HepG2 (cell line): ENCODE data around the gene CACNB4. TPM values are rescaled to one million over a fixed set of nuclear protein-coding genes. Genes with fewer than 3 reads are reported as not detected.

ENCODE experiments used
- ATAC-seq: fragments of 200-7000 bp; cut with Tn5 transposase; 3 replicates; pipeline ENCODE4 v1.9.1; 2020; ENCODE audit warnings: mild to moderate bottlenecking, moderate library complexity
- BruUV-seq: library from RNA; stranded (reverse); fragments of 400-500 nt; replicated peaks from 2 replicates; lab custom pipeline; 2021; lab: Mats Ljungman, UMichigan
- CTCF ChIA-PET: fragments of 300-600 bp; formaldehyde crosslinking; extraction: SDS; loops from one replicate; lab custom pipeline; 2021; ENCODE audit warnings: low total read pairs, inconsistent platforms, low intra/inter-chr PET ratio; lab: Yijun Ruan, JAX
- POLR2A ChIA-PET: fragments of 350-600 bp; sonication (Branson Sonifier 250); formaldehyde crosslinking; loops from one replicate; lab custom pipeline; 2020; ENCODE audit warnings: antibody characterized with exemption, inconsistent platforms; lab: Yijun Ruan, JAX
- DNase-seq: peaks from one replicate; pipeline ENCODE4 v3.0.0-alpha.2; 2015; ENCODE audit warnings: low spot score
- FAIRE-seq: peaks from 3 replicates; lab custom pipeline; 2011; peaks lifted over from hg19 to GRCh38; lab: Jason Lieb, UNC
- H2AFZ ChIP-seq: one replicate; pipeline ENCODE4 v1.6.1; 2011; ENCODE audit warnings: low read length, inconsistent platforms
- H3K27ac ChIP-seq: fragments of 300-600 bp; 3 replicates; pipeline ENCODE4 v1.8.0; 2011; ENCODE audit warnings: mixed run types, mild to moderate bottlenecking, mixed read lengths, low read length, inconsistent platforms; ENCODE audit not compliant: insufficient read depth; ENCODE audit errors: extremely low read length
- H3K27me3 ChIP-seq, 2 experiments: fragments of 200-600 bp in 1 of 2; 2 replicates in 1 of 2; 3 replicates in 1 of 2; pipeline versions ENCODE4 v1.6.0 to v1.8.0; 2011; ENCODE audit warnings: low read length in 2 of 2, mild to moderate bottlenecking in 2 of 2, moderate library complexity in 2 of 2, inconsistent platforms in 1 of 2; ENCODE audit not compliant: insufficient read depth in 2 of 2, control insufficient read depth in 1 of 2
- H3K36me3 ChIP-seq, 2 experiments: fragments of 200-600 bp in 1 of 2; replicated peaks in 1 of 2; 2 replicates in 1 of 2; 3 replicates in 1 of 2; pipeline versions ENCODE4 v1.5.1 to v1.8.0; 2011; ENCODE audit warnings: low read length in 2 of 2, inconsistent platforms in 1 of 2; ENCODE audit not compliant: insufficient read depth in 2 of 2, control insufficient read depth in 1 of 2
- H3K4me1 ChIP-seq: 2 replicates; pipeline ENCODE4 v1.5.1; 2012; ENCODE audit warnings: low read length, inconsistent platforms; ENCODE audit not compliant: insufficient read depth
- H3K4me2 ChIP-seq: 2 replicates; pipeline ENCODE4 v1.6.0; 2011; ENCODE audit warnings: low read depth, low read length, inconsistent platforms
- H3K4me3 ChIP-seq, 3 experiments: fragments of 200-600 bp in 1 of 3; sonication (generic), shearing (Covaris generic) in 1 of 3; replicated peaks in 1 of 3; 2 replicates each; pipeline ENCODE4 v1.5.1; 2011 to 2016; ENCODE audit warnings: low read length in 3 of 3, inconsistent platforms in 2 of 3, low read depth in 2 of 3, mild to moderate bottlenecking in 2 of 3, control low read depth in 1 of 3, mixed read lengths in 1 of 3; ENCODE audit not compliant: insufficient read depth in 1 of 3
- H3K79me2 ChIP-seq: one replicate; pipeline ENCODE4 v1.6.1; 2011; ENCODE audit warnings: low read length, inconsistent platforms; ENCODE audit not compliant: insufficient read depth
- H3K9ac ChIP-seq: 2 replicates; pipeline ENCODE4 v1.6.0; 2011; ENCODE audit warnings: mild to moderate bottlenecking, low read depth, low read length, inconsistent platforms; ENCODE audit not compliant: insufficient read depth
- H3K9me3 ChIP-seq: 2 replicates; pipeline ENCODE4 v1.5.1; 2012; ENCODE audit warnings: mild to moderate bottlenecking, low read length
- H4K20me1 ChIP-seq: 2 replicates; pipeline ENCODE4 v1.6.0; 2011; ENCODE audit warnings: inconsistent platforms, mild to moderate bottlenecking, low read length, moderate library complexity; ENCODE audit not compliant: insufficient read depth
- BHLHE40 ChIP-seq: IDR thresholded peaks from 2 replicates; pipeline ENCODE4 v1.6.1; 2011; ENCODE audit warnings: low read length, improper control_type of control experiment
- FOSL1 ChIP-seq: sonication (generic); formaldehyde crosslinking; IDR thresholded peaks from 2 replicates; pipeline ENCODE4 v1.9.0; 2021; ENCODE audit warnings: missing genetic modification reagents, borderline replicate concordance
- GABPB1 ChIP-seq: IDR thresholded peaks from 2 replicates; pipeline ENCODE4 v1.6.1; 2016; ENCODE audit warnings: mild to moderate bottlenecking, missing genetic modification reagents, moderate library complexity, missing compliant biosample characterization
- MEIS2 ChIP-seq: sonication (generic); formaldehyde crosslinking; IDR thresholded peaks from 2 replicates; pipeline ENCODE4 v1.9.0; 2021; ENCODE audit warnings: mild to moderate bottlenecking, missing genetic modification reagents
- NCOA5 ChIP-seq: sonication (generic); formaldehyde crosslinking; IDR thresholded peaks from 2 replicates; pipeline ENCODE4 v1.4.0; 2020; ENCODE audit warnings: missing genetic modification reagents
- PITX1 ChIP-seq: sonication (generic); formaldehyde crosslinking; IDR thresholded peaks from 2 replicates; pipeline ENCODE4 v1.5.1; 2020; ENCODE audit warnings: mild to moderate bottlenecking, missing genetic modification reagents
- PLSCR1 ChIP-seq: sonication (generic); formaldehyde crosslinking; IDR thresholded peaks from 2 replicates; pipeline ENCODE4 v1.5.0; 2020; ENCODE audit warnings: missing genetic modification reagents, mild to moderate bottlenecking, borderline replicate concordance
- RFX1 ChIP-seq: fragments of 450-650 bp; IDR thresholded peaks from 2 replicates; pipeline ENCODE4 v1.6.1; 2017
- SMAD9 ChIP-seq: sonication (generic); formaldehyde crosslinking; IDR thresholded peaks from 2 replicates; pipeline ENCODE4 v1.5.1; 2020; ENCODE audit warnings: mild to moderate bottlenecking, missing genetic modification reagents
- SMARCC2 ChIP-seq: fragments of 450-650 bp; IDR thresholded peaks from 2 replicates; pipeline ENCODE4 v1.6.1; 2017; ENCODE audit warnings: antibody characterized with exemption, mild to moderate bottlenecking
- SUZ12 ChIP-seq: fragments of 150-350 bp; IDR thresholded peaks from 2 replicates; pipeline ENCODE4 v1.6.1; 2014; ENCODE audit warnings: low read depth, low read length
- ZBTB2 ChIP-seq: sonication (generic); formaldehyde crosslinking; IDR thresholded peaks from 2 replicates; pipeline ENCODE4 v1.8.0; 2022; ENCODE audit warnings: low read depth, missing genetic modification reagents
- ZFP1 ChIP-seq: IDR thresholded peaks from 2 replicates; pipeline ENCODE4 v1.6.1; 2016
- ZFP36 ChIP-seq: fragments of 150-350 bp; IDR thresholded peaks from 2 replicates; pipeline ENCODE4 v1.6.1; 2018; ENCODE audit warnings: borderline replicate concordance, low read length, low read depth; ENCODE audit not compliant: partially characterized antibody
- ZNF101 ChIP-seq: sonication (generic); formaldehyde crosslinking; IDR thresholded peaks from 2 replicates; pipeline ENCODE4 v1.4.0; 2020; ENCODE audit warnings: mild to moderate bottlenecking, low read depth, missing genetic modification reagents, borderline replicate concordance
- ZNF260 ChIP-seq: sonication (generic); formaldehyde crosslinking; IDR thresholded peaks from 2 replicates; pipeline ENCODE4 v1.4.0; 2020; ENCODE audit warnings: missing genetic modification reagents, low read depth, mild to moderate bottlenecking, borderline replicate concordance
- ZNF282 ChIP-seq: fragments of 450-650 bp; IDR thresholded peaks from 2 replicates; pipeline ENCODE4 v1.6.1; 2018; ENCODE audit not compliant: partially characterized antibody
- ZNF451 ChIP-seq: sonication (generic); formaldehyde crosslinking; IDR thresholded peaks from 2 replicates; pipeline ENCODE4 v1.5.0; 2020; ENCODE audit warnings: mild to moderate bottlenecking, missing genetic modification reagents
- ZNF740 ChIP-seq: sonication (generic); formaldehyde crosslinking; IDR thresholded peaks from 2 replicates; pipeline ENCODE4 v1.4.0; 2020; ENCODE audit warnings: missing genetic modification reagents
- ZNF777 ChIP-seq: sonication (generic); formaldehyde crosslinking; IDR thresholded peaks from 2 replicates; pipeline ENCODE4 v1.4.0; 2020; ENCODE audit warnings: missing genetic modification reagents
- ZNF879 ChIP-seq: sonication (generic); formaldehyde crosslinking; IDR thresholded peaks from 2 replicates; pipeline ENCODE4 v1.8.1; 2023; ENCODE audit warnings: missing genetic modification reagents
- WGBS: methylation state at CpG from one replicate; pipeline ENCODE4 v1.1.6; 2017; ENCODE audit warnings: low lambda C conversion rate; 5-methylcytosine and 5-hydroxymethylcytosine counted together
- in situ Hi-C: cut with HindIII; loops from 2 replicates; pipeline ENCODE4 v1.10.0; 2017; ENCODE audit warnings: low pct_unique_long_range_greater_than_20kb; ENCODE audit not compliant: extremely low pct_ligation_motif_present
- intact Hi-C: fragments of 100-400 bp; cut with micrococcal nuclease; formaldehyde crosslinking; loops from one replicate; pipeline ENCODE4 v1.10.0; 2022; ENCODE audit not compliant: unreplicated experiment
- polyA plus RNA-seq, 8 experiments: library from polyadenylated mRNA; depleted of rRNA in 3 of 8; stranded (reverse) in 7 of 8; unstranded in 1 of 8; fragments of >200 nt; fragmentation: Illumina TruSeq in 4 of 8; extraction: Trizol in 4 of 8; gene quantifications; 2 replicates each; pipeline versions ENCODE4 v1.2.1 to v1.2.3, GENCODE V29; 2011 to 2016; ENCODE audit warnings: low read depth in 4 of 8, missing spikeins in 1 of 8, mixed read lengths in 1 of 8; ENCODE audit not compliant: insufficient read depth in 1 of 8
- total RNA-seq, 5 experiments: library from RNA; depleted of rRNA; stranded (reverse); fragments of >200 nt; fragmentation: Illumina TruSeq; extraction: Trizol; gene quantifications; 2 replicates each; pipeline ENCODE4 v1.2.3, GENCODE V29; 2016; ENCODE audit warnings: low read depth in 1 of 5
- TF ChIP-seq, protein P1 (sequence below): fragments of 450-650 bp; IDR thresholded peaks from 2 replicates; pipeline ENCODE4 v1.6.1; 2017

CACNB4 gene
- total and polyA plus RNA-seq, 2 of the 13 experiments (the other 11 are each of a cell fraction or from before 2014, with no cell fraction given), result 5.1 to 14.3 TPM

- peak; percentile 89 for ATAC-seq
- H3K9me3 ChIP-seq, result peaks cover 5% of the 10 kb centered on the region
- peaks cover 2% of the 10 kb centered on the region for H3K79me2 ChIP-seq
- peaks cover 7% of the 10 kb centered on the region for H3K4me1 ChIP-seq
- POLR2A ChIA-PET, result interaction anchor here (1.1 kb wide), 1 partner anchor 63 kb away, joined by 5 read pairs; the partner anchor contains the start of gene ARL5A
- H2AFZ ChIP-seq, result no peak overlapping the region
- intact Hi-C loops (no loop called here), in situ Hi-C loops (no loop called here)
- H3K9ac ChIP-seq, result no peak overlapping the region
- whole genome bisulfite sequencing, result 100% methylated on average over 7 of the region's 7 CpGs
- CTCF ChIA-PET, result no interaction called here
- no peak overlapping the region for H3K27ac ChIP-seq
- BruUV-seq, result no TSS peak
- no peaks in the 10 kb centered on the region for H3K36me3 ChIP-seq
- FAIRE-seq, result no peak
- no peaks in the 10 kb centered on the region for H4K20me1 ChIP-seq
- DNase-seq, result peak; percentile 14
- no peak overlapping the region for H3K4me2 ChIP-seq
- no peaks in the 10 kb centered on the region for H3K27me3 ChIP-seq
- H3K4me3 ChIP-seq, result no peak overlapping the region
- TF ChIP-seq ZNF282 (no peak), SMAD9 (CRISPR knock-in tag) (no peak), ZNF777 (CRISPR knock-in tag) (no peak), BHLHE40 (no peak), ZBTB2 (no peak), ZFP36 (no peak), ZFP1 (CRISPR knock-in tag) (no peak), MEIS2 (0 out of 2 replicates have a peak, but pooled peaks have one; percentile 33), RFX1 (no peak), ZNF451 (CRISPR knock-in tag) (no peak), ZNF101 (CRISPR knock-in tag) (no peak), ZNF260 (CRISPR knock-in tag) (no peak), ZNF879 (CRISPR knock-in tag) (no peak), SMARCC2 (no peak), SUZ12 (no peak), PLSCR1 (CRISPR knock-in tag) (no peak), NCOA5 (CRISPR knock-in tag) (no peak), ZNF740 (CRISPR knock-in tag) (no peak), FOSL1 (no peak), PITX1 (CRISPR knock-in tag) (no peak), GABPB1 (CRISPR knock-in tag) (no peak)
- TF ChIP-seq, protein P1, sequence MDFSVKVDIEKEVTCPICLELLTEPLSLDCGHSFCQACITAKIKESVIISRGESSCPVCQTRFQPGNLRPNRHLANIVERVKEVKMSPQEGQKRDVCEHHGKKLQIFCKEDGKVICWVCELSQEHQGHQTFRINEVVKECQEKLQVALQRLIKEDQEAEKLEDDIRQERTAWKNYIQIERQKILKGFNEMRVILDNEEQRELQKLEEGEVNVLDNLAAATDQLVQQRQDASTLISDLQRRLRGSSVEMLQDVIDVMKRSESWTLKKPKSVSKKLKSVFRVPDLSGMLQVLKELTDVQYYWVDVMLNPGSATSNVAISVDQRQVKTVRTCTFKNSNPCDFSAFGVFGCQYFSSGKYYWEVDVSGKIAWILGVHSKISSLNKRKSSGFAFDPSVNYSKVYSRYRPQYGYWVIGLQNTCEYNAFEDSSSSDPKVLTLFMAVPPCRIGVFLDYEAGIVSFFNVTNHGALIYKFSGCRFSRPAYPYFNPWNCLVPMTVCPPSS, result no peak
These were observed 207.2 kb downstream of the CACNB4 start for GRCh38 chr2:151891566-151892194.
